Activated CD4-positive, alpha-beta T cell treated with anti-CD3 and anti-CD28 coated beads, Interleukin-2, amount 50 U/mL, for 24 hours (primary cell): ENCODE measurements around the gene TMOD2.
A peak's percentile ranks its signal among the peaks of the same experiment; 100 is the strongest.
"Not testable (repeated sequence)": the region's sequence is repeated elsewhere in the genome, so short reads cannot be mapped to it uniquely, and the experiment has no call there.

Experiments used
- DNase-seq, 2 donors: peaks; one replicate each; pipeline ENCODE4 v3.0.0-alpha.2; 2020; ENCODE audit warnings: low read depth in 1 of 2, low spot score in 1 of 2

Gene TMOD2

DNA sequence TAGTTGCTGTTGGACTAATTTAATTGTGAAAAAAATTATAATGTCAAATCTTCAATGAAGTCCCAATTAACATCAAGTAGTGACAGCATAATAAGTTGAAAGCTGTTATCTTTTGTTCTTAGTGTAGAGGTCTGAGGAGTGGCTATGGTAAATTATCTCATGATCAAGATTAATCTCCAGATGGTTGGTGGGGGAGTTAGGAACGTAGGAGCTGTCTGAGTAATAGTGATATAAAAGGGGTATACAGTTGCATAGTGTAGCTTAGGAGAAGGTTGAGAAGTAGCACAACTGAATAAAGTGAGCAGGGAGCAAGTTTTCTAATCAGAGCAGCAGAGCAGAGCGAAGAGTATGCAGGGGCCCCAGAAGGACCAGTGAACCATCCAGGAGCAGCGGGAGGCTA is 19.5 kb downstream of the TMOD2 start:
- no peak for DNase-seq

DNA sequence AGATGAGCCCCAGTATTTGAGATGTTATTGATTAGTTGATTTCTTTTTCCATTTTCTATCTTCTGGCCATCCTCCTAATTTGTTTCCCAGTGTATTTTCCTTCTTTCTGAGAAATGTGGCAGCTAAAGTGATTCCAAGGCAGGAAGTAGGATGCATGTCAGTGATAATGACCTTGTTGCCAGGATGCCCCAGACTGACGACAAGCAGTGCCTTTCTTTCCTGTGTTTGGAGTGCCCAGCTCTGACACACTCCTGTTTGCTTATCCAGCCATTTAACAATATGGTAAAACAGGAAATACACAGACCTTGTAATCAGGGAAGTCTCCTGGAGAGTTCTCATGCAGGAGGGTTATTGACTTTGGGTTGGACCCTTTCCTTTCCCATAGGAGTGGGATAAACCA is 20.4 kb downstream of the TMOD2 start:
- DNase-seq, result no peak

DNA sequence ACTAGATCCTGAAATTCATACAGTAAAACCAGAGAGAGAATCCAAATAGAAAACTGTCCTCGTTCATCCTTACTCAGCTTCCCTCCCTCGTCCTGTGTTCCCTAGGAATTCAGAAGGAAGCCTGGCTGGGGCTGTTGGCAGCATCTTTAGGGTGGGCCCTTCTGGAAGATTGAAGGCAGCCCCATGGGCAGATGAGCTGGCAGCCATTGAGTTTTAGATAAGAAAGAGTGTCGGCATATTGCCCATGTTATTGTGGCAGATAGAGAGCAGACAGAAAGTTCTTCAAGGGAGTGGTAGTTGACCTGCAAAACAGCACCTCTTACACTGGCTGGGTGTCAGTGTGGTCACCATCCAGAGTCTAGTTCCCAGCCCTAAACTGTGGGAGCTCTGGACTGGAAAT is 23.5 kb downstream of the TMOD2 start:
- DNase-seq, result no peak

DNA sequence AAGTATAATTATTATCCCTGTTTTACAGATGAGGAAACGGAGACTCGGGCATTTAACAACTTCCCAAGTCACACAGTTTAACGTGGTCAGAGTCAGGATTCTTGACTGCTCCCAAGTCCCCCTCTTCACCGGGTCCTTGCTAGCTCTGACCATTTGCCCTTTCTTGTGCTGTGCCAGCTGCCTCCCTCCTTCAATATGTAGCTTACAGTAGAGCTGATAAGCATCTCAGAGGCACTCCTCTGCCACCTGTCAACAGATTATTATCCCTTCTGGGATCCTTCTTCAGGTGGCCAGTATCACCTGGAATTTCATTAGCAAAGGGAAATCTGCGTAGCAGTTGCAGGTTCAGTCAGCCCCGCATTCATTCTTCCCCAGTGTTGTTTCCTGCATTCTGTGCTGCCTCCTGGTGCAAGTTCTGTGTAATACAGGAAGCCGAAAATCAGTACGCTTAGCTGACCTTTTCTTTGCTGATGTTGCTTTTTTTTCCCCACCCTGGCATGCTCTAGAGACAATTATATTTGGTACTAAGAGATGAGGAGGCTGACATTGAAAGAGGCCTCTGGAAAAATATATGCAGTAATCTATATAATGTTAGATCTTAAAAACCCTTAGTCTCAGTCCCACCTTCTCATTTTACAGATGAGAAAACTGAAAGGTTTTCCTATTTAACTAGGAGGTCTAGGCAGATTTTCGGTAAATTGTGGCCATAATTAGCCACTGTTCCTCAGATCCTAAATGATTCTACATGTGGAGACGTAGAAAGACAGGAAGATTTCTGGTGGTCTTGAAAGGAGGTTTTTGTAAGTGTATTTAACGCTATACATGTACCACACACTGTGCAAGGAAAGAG is 24.8 kb downstream of the TMOD2 start:
- DNase-seq, result peak in 1 of 2 donors; percentile 32

DNA sequence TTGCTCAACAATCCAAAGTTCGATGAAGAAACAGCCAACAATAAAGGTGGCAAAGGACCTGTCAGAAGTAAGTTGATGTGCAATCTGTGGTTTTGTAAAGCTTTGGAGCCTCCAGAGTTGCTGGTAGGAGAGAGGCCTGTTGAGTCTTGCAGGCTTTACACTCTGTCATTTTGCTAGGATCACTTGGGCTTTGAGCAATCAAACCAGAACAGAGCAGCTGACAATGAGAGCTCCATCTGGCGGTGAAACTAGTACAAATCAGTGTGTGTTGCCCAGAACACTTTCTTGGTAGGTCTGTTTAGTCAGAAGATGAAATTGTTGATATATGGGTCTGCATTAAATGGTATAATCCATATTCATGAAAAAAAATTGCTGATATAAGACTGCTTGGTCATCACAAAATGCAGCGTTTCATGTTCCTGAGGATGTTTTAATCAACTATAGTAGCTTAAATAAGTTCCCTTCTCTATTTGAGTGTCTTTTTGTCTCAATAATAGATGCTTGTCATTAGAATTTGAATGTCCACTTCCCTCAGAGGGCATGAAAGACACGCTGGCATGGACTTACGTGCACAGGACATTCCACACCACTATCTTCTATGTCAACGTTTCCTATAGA is 25.7 kb downstream of the TMOD2 start:
- peak in 1 of 2 donors; percentile 59 for DNase-seq

DNA sequence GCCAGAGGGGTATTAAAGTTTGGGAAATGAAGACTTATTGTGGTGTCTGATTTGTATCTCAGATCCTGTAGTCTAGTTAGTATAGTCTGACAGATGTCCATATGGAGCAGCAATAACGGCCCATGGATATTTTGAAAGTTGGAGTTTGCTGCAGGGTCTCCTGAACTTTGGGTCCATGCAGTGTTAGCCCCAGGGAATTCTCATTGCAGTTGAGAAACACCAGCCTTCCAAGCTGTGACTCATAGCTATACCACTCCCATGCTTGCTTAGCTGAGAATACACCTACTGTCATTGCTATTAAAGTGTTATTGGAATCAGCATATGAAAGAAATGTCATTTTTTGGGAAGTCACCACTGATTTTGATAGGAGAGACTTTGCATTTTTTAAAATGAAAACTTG is 29.2 kb downstream of the TMOD2 start:
- DNase-seq, result no peak

DNA sequence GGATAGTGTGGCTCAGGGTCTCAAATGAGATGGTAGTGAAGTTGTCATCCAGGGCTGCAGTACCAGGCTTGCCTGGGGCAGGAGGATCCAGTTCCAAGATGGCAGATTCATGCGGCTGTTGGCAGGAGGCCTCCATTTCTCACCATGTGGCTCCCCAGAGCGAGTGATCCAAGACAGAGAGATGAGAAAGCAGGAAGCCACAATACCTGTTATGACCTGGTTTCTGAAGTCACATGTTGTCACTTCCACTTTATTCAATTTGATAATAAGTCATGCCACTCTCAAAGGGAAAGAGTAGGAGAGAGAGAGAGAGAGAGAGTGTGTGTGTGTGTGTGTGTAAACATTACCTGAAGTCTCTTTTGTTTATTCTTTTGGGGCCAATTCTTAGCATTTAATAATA is 30.1 kb downstream of the TMOD2 start:
- DNase-seq, result no peak

DNA sequence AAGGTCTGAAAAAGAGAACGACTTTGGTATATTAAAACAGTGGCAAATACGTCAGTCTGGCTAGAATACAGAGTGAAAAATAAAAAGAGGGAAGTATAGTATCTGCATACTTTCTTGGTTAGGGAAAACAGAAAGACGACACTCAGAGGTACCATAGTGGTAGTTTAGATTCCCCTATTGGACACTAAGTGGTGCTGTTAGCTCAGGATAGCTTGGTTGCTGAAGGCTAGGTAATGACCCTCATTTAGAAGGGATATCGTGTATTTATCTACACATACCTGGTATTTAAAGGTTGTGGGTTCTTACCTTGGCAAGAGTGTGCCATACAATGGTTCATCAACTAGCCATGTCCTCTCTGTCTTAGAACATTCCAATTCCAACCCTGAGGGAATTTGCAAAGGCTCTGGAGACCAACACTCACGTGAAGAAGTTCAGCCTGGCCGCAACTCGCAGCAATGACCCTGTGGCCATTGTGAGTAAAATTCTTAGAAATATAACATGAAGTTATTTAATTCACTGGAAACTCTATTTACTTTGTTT is 31.0 kb downstream of the TMOD2 start:
- DNase-seq, result no peak

DNA sequence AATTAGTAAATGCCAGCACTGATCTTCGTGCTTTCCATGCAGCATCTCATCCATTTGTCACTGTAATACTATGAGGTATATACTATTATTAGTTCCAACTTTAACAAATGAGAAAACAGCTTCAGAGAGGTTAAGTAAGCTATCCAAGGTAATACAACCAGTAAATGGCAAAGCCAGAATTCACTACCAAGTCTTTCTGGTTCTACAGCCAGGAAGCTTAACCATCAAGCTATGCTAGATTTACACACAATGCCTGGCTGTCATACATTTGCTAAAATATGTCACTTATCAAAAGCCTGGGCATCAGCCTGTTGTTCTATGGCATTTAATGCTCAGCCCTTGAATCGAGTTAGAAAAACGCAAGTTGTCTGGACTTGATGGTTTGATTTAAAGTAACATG is 32.6 kb downstream of the TMOD2 start:
- no peak for DNase-seq

DNA sequence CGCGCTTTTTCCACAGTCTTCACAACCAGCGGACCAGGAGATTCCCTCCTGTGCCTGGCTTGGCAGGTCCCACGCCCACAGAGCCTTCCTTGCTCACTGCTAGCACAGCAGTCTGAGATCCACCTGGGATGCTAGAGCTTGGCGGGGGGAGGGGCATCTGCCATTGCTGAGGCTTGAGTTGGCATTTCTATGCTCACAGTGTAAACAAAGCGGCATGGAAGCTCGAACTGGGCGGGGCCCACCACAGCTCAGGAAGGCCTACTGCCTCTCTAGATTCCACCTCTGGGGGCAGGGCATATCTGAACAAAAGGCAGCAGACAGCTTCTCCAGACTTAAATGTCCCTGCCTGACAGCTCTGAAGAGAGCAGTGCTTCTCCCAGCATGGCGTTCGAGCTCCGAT is 35.7 kb downstream of the TMOD2 start:
- not testable (repeated sequence) for DNase-seq

DNA sequence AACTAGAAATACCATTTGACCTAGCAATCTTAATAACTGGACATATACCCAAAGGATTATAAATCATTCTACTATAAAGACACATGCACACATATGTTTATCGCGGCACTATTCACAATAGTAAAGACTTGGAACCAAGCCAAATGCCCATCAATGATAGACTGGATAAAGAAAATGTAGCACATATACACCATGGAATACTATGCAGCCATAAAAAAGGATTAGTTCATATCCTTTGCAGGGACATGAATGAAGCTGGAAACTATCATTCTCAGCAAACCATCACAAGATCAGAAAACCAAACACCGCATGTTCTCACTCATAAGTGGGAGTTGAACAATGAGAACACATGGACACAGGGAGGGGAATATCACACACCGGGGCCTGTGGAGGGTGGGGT is 41.1 kb downstream of the TMOD2 start:
- DNase-seq, result not testable (repeated sequence)

DNA sequence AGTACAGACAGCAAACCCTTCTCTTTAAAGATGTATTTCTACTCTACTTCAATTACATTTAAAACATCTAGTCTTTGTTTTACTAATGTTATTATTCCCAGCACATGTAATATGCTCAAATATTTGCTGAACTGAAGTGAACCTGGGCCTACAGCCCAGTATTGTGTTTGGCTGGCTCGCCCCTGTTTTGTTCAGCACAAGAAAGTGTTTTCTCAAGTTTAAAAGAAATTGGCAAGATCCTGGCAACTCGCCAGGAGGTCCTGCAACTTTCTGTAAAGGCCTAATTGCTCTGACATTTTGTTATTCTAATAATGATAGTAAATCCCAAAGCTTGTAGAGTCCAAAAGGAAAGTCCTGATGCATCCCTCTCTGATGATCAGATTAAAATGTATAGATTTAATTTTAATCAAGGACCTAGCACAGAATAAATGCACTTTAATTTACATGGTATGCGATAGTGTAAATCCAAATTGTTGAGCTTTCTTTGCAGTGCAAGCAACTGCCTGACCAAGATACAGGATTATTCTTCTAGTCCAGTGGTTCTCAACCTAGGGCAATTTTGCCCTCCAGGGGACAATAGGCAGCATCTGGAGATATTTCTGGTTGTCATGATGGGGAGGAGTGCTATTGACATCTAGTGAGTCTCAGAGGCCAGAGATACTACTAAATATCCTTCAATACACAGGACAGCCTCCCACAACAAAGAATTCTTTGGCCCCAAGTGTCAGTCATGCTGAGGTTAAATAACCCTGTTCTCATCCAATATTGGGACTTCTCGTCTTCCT is 42.3 kb downstream of the TMOD2 start:
- no peak for DNase-seq

DNA sequence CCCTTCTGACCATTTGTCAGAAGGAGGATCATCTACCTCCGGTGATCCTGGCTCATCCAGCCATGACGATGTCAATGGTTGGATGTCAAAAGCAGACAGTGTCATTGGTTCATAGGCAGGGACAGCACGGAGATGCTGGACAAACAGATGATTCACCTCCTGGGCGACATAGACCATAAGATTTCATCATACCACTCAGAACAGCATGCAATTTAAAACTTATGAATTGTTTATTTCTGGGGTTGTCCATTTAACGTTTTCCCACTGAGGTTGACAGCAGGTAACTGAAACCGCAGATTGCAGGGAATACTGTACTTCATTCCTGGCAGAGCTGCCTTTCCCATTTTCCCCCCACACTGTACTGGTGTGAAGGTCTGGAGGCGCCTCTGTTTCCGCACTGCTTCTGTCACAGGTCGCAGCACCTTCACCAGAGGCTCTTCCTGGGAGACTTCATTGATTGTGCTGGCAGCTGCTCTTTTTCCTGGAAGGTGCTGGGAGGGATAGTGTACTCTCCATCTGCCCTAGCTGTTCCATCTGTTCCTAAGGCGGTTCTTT is 45.5 kb downstream of the TMOD2 start:
- DNase-seq, result no peak

DNA sequence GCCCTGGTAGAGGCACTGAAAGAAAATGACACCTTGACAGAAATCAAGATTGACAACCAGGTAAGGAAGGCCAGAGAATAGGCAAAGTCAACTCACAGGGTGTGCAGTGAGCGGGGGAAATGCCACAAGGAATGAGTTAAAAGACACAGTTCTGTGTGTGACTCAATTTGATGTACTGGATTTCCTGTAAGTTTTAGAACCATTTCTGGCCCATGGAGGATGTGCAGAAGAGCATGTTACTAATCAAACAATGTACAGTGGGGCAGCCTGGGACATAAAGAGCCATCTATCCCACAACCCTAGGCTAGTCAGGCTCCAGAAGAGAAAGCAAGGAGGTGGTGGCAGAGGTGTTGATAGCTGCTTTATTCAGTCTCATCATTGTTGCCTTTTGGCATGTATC is 46.9 kb downstream of the TMOD2 start:
- DNase-seq, result no peak

DNA sequence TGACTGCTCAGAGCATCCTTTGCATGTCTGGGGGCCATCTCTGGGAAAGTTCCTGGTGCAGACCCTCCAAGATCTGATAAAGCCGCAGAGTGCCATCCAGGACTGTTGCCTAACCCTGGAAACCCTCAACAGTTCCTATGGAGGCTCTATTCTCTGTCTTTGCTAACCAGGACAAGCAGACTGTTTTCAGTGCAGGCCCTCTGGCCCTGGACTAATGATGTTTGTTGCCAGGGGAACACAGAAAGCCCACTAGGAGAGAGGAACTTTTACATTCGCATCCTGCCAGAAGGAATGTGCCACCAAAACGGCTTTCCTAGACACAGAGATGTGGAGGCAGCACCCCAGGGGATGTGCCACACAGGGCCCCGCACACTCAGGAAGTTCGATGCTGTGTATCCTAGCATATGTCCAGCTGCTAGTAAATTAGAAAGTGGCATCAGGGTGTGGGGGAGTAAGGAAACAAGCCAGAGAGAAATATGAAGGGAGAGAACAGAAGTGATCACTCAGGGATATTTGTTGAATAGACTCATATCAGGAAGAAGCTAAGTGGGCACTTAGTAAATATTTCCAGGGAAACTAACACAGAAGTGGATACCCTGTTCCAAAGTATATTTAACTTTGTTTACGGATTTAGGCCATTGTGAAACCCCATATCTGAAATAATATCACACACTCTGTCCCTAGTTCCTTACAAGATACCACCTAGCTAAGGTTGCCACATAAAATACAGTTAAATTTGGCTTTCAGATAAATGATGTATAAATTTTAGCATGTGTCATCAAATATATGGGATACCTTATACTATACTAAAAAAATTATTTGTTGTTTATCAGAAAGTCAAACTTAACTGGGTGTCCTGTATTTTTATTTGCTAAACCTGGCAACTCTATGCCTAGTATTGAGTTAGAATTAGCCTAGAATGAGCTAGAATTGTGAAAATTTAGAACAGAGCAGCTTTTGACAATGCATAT is 48.2 kb downstream of the TMOD2 start:
- no peak for DNase-seq

DNA sequence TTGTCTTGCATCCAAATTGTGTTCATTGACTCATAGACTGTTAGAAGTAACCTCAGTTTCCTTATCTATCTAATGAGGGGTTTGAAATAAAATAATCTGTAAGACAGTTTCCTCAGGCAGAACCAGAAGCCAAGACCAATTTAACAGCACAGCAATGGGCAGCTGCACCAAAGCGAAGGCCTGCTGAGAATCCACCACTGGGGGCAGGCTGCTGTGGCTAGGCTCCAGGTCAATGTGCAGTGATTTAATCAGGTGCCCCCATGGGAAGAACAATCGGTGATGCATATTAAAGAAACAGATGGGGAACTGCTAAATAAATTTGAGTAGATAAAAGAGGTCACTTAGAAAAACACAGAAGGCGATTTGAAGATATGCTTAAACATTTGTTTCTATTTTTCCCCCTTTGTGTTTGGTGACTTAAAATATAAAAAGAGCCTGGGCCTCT is 50.0 kb downstream of the TMOD2 start:
- DNase-seq, result no peak

DNA sequence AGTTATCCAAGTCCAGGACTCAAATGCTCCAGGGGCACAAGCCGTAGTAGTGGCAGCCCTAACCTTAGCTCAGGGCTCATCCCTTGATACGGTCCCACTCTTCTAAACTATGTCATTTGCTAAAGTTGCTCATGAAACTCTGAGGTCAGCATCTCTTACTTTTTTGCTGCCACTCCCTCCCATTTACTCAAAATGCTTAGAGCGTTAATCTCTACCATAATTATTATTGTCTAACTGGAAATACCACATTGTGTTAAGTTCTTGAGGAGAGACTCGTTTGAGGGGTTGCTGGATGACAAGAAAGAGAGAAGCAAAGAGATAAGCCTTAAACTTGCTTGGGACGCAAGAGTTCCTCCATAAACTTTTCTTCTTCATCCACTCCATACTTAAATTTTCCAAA is 51.2 kb downstream of the TMOD2 start:
- DNase-seq, result no peak

DNA sequence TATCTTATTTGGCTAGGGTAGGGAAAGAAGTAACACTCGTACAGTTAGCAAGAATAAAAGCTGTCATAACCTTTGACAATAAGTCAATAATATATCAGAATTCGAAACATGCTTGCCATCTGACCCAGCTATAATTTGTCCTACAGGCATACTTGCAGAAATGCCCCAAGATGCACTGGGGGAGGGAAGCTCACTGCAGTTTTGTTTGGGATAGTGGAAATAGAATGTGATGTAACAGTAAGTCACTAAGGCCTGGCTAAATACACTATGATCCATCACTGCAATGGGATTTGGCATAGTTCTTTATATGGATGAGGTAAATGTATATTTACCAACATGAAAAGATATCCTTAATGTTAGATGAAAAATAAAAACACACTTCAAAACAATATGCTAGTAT is 52.6 kb downstream of the TMOD2 start:
- no peak for DNase-seq

DNA sequence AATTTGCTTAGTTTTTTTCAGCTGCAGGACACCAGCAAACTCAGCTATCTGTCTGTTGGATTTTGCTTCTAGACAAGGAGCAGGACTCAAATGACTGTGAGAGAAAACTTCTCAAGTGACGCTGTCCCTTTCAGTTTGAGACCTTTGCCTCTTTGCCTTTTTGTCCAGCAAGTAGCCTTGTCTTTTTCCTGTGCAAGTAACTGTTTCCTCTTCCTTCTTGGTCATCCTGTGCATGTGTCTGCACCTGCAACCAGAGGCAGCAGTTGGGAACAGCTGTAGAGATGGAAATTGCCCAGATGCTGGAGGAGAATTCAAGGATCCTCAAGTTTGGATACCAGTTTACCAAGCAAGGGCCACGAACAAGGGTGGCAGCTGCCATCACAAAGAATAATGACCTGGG is 54.7 kb downstream of the TMOD2 start:
- DNase-seq, result no peak

DNA sequence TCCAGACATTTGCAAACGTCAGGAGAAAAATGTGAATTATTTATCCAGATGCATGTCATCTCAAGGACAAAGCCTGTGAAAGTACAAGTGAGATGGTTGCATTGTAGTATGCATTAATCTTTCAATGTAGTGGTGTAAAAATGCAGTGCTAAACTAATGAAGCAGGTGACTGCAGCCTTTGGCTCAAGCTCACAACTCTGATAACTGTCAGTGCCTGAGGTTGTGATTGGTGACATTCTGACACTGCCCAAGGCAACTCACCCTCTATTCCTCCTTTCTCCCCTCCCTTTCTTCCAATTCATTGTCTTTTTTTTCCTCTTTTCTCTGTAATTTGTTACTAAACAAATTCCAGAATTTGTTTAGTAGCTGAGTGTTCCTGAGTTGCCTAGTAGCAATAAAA is 58.1 kb downstream of the TMOD2 start:
- DNase-seq, result no peak
